SK-N-SH treated with all-trans-retinoic acid at 6 μM for 48 hours (cell line): ENCODE results near the gene CNTD1.
A peak's percentile ranks its signal among the peaks of the same experiment; 100 is the strongest.

Source experiments
- ATAC-seq: fragments of 200-7000 bp; cut with Tn5 transposase; 3 replicates; pipeline ENCODE4 v1.9.1; 2020; ENCODE audit warnings: mild to moderate bottlenecking, moderate library complexity
- ARNTL ChIP-seq: fragments of 450-650 bp; formaldehyde crosslinking; IDR thresholded peaks from 2 replicates; pipeline ENCODE4 v1.5.0; 2020; ENCODE audit warnings: low read depth, mild to moderate bottlenecking, moderate library complexity, borderline replicate concordance
- BACH2 ChIP-seq: fragments of 250-450 bp; sonication (Bioruptor Pico); IDR thresholded peaks from 2 replicates; pipeline ENCODE4 v1.9.0; 2021; ENCODE audit warnings: mild to moderate bottlenecking, borderline replicate concordance
- CREB5 ChIP-seq: fragments of 250-450 bp; sonication (Bioruptor Pico); IDR thresholded peaks from 2 replicates; pipeline ENCODE4 v1.5.1; 2020; ENCODE audit warnings: low read depth, mild to moderate bottlenecking, moderate library complexity
- CSDC2 ChIP-seq: fragments of 250-450 bp; sonication (Bioruptor Pico); IDR thresholded peaks from 2 replicates; pipeline ENCODE4 v1.5.0; 2020; ENCODE audit warnings: mild to moderate bottlenecking, moderate library complexity
- GLIS3 ChIP-seq: fragments of 250-450 bp; sonication (Bioruptor Pico); IDR thresholded peaks from 2 replicates; pipeline ENCODE4 v1.5.0; 2020; ENCODE audit warnings: mild to moderate bottlenecking, moderate library complexity
- ISL1 ChIP-seq: fragments of 250-450 bp; sonication (Bioruptor Pico); IDR thresholded peaks from 2 replicates; pipeline ENCODE4 v2.1.2; 2022; ENCODE audit warnings: mild to moderate bottlenecking, moderate library complexity
- OSR1 ChIP-seq: fragments of 250-450 bp; sonication (Bioruptor Pico); IDR thresholded peaks from 2 replicates; pipeline ENCODE4 v1.8.0; 2022; ENCODE audit warnings: moderate library complexity, mild to moderate bottlenecking, inconsistent platforms
- PATZ1 ChIP-seq: fragments of 250-450 bp; sonication (Bioruptor Pico); IDR thresholded peaks from 2 replicates; pipeline ENCODE4 v1.8.0; 2020; ENCODE audit warnings: mild to moderate bottlenecking, moderate library complexity, borderline replicate concordance
- POU6F1 ChIP-seq: fragments of 250-450 bp; sonication (Bioruptor Pico); IDR thresholded peaks from 2 replicates; pipeline ENCODE4 v1.8.0; 2021; ENCODE audit warnings: low read depth, mild to moderate bottlenecking, moderate library complexity, borderline replicate concordance
- PPARA ChIP-seq: fragments of 250-450 bp; sonication (Bioruptor Pico); IDR thresholded peaks from 2 replicates; pipeline ENCODE4 v1.5.0; 2020; ENCODE audit warnings: mild to moderate bottlenecking, borderline replicate concordance
- RARB ChIP-seq: fragments of 250-450 bp; sonication (Bioruptor Pico); IDR thresholded peaks from 2 replicates; pipeline ENCODE4 v1.8.0; 2021; ENCODE audit warnings: mild to moderate bottlenecking, moderate library complexity
- SNAI2 ChIP-seq: fragments of 250-450 bp; sonication (Bioruptor Pico); IDR thresholded peaks from 2 replicates; pipeline ENCODE4 v1.5.0; 2020; ENCODE audit warnings: mild to moderate bottlenecking, moderate library complexity
- TCF4 ChIP-seq: fragments of 250-450 bp; sonication (Bioruptor Pico); IDR thresholded peaks from 2 replicates; pipeline ENCODE4 v1.8.0; 2021; ENCODE audit warnings: mild to moderate bottlenecking, moderate library complexity, borderline replicate concordance
- TOX ChIP-seq: fragments of 250-450 bp; sonication (Bioruptor Pico); IDR thresholded peaks from 2 replicates; pipeline ENCODE4 v1.8.0; 2021; ENCODE audit warnings: mild to moderate bottlenecking, moderate library complexity, borderline replicate concordance
- TSHZ2 ChIP-seq: fragments of 250-450 bp; sonication (Bioruptor Pico); IDR thresholded peaks from 2 replicates; pipeline ENCODE4 v1.5.0; 2020; ENCODE audit warnings: mild to moderate bottlenecking, moderate library complexity
- ZC3H10 ChIP-seq: fragments of 250-450 bp; sonication (Bioruptor Pico); IDR thresholded peaks from 2 replicates; pipeline ENCODE4 v1.5.1; 2021; ENCODE audit warnings: mild to moderate bottlenecking, moderate library complexity
- ZFP3 ChIP-seq: fragments of 250-450 bp; sonication (Bioruptor Pico); IDR thresholded peaks from 2 replicates; pipeline ENCODE4 v1.5.0; 2020; ENCODE audit warnings: mild to moderate bottlenecking, moderate library complexity
- ZFP30 ChIP-seq: fragments of 450-650 bp; formaldehyde crosslinking; IDR thresholded peaks from 2 replicates; pipeline ENCODE4 v1.5.0; 2022; ENCODE audit warnings: mild to moderate bottlenecking, moderate library complexity
- ZNF70 ChIP-seq: fragments of 450-650 bp; formaldehyde crosslinking; IDR thresholded peaks from 2 replicates; pipeline ENCODE4 v1.5.0; 2020; ENCODE audit warnings: mild to moderate bottlenecking, moderate library complexity

Gene CNTD1

GRCh38 chr17:42782166-42783061 is 16.2 kb upstream of the CNTD1 start:
- ATAC-seq = peak; percentile 32
- no peak for TF ChIP-seq SNAI2 (CRISPR knock-in tag)
- TF ChIP-seq RARB (CRISPR knock-in tag) = no peak
- no peak for TF ChIP-seq OSR1 (CRISPR knock-in tag)
- TF ChIP-seq ISL1 (CRISPR knock-in tag) = no peak
- no peak for TF ChIP-seq ZFP3 (CRISPR knock-in tag)
- TF ChIP-seq POU6F1 (CRISPR knock-in tag) = no peak
- TF ChIP-seq GLIS3 (CRISPR knock-in tag) = no peak
- TF ChIP-seq ARNTL (CRISPR knock-in tag) = no peak
- no peak for TF ChIP-seq BACH2 (CRISPR knock-in tag)
- no peak for TF ChIP-seq PPARA (CRISPR knock-in tag)
- TF ChIP-seq PATZ1 = no peak
- TF ChIP-seq TOX = no peak
- TF ChIP-seq TSHZ2 (CRISPR knock-in tag) = no peak
- no peak for TF ChIP-seq ZFP30 (CRISPR knock-in tag)
- no peak for TF ChIP-seq CSDC2
- TF ChIP-seq CREB5 (CRISPR knock-in tag) = no peak
- no peak for TF ChIP-seq ZNF70 (CRISPR knock-in tag)
- no peak for TF ChIP-seq TCF4

- ATAC-seq = peak; percentile 17; the same call in 2 of the 3 replicates
- TF ChIP-seq POU6F1 (CRISPR knock-in tag) (no peak), ZC3H10 (CRISPR knock-in tag) (no peak), ZFP3 (CRISPR knock-in tag) (peak; percentile 88), ARNTL (CRISPR knock-in tag) (no peak)
These were observed 15.4 kb upstream of the CNTD1 start for GRCh38 chr17:42783062-42783790.

GRCh38 chr17:42783791-42784138 is 14.9 kb upstream of the CNTD1 start:
- ATAC-seq = no peak
- 0 out of 2 replicates have a peak, but pooled peaks have one; percentile 23 for TF ChIP-seq ZFP3 (CRISPR knock-in tag)
- no peak for TF ChIP-seq GLIS3 (CRISPR knock-in tag)
